NCI-H1092 treated with DMSO at 0.1 percent for 48 hours (cell line): Measurements from ENCODE around the gene NUDT1.
"Not testable (repeated sequence)": the region's sequence is repeated elsewhere in the genome, so short reads cannot be mapped to it uniquely, and the experiment has no call there.

ENCODE experiments used
- DNase-seq: peaks from one replicate; lab custom pipeline; 2025; lab: John Stamatoyannopoulos, UW

NUDT1 gene

DNA sequence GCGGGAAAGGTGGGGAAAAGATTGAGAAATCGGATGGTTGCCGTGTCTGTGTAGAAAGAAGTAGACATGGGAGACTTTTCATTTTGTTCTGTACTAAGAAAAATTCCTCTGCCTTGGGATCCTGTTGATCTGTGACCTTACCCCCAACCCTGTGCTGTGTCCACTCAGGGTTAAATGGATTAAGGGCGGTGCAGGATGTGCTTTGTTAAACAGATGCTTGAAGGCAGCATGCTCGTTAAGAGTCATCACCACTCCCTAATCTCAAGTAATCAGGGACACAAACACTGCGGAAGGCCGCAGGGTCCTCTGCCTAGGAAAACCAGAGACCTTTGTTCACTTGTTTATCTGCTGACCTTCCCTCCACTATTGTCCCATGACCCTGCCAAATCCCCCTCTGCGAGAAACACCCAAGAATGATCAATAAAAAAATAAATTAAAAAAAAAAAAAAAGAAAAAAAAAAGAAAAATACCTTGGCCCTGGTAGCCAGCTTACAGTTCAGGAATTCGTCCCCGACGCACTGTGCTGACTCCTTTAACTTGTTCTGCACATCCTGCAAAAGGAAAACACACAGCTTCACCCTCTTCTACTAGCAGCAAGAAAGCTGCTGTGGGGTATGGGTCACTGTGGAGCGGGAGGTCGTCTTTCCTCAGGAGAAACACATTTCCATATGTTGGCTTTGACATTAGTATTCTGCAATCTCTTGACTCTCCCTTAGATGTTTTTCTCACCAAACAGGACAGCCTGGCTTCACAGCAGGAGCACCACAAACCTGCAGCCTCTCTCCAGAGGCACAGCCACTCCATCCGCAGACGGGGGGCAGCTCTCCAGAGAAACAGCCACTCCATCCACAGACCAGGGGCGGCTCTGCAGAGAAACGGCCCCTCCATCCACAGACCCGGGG, 27.3 kb downstream of the NUDT1 start:
- not testable (repeated sequence) for DNase-seq

DNA sequence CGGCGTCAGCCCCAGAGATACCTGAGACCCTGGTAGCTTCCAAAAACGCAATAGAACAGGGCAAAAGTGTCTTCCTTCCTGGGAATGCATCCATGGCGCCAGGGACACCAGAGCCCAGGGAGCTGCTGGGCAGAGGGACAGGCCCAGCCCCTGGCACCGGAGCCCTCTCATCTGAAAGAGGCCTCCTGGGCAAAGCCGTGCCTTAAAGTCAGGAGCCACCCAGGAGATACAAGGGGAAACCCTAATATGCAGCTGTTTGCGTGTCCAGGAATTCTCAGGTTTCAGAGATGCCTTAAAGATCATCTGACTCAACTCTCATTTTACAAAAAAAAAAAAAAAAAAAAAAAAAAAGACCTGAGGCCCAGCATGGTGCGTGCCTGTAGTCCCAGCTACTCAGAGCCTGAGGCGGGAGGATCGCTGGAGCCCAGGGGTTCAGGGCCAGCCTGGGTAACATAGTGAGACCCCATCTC, 28.0 kb downstream of the NUDT1 start:
- DNase-seq: no peak

DNA sequence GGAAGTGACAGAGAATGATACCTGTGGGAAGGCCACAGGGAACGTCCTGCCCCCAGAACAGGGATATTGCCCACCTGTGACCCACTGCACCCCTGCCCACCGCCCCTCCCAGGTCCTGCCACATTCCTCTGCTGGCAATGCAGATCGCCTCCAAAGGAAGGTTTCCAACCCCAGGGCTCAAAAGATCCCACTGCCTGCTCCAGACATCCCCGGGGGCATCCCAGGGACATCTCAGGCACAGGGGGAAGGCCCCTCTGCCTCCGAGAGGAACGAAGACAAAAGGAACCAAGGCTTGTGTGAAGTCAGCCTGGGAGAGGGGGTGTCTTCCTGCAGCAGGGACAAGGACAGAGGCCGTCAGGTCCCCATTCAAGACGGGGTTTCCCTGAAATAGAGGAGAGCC, 28.5 kb downstream of the NUDT1 start:
- no peak for DNase-seq

DNA sequence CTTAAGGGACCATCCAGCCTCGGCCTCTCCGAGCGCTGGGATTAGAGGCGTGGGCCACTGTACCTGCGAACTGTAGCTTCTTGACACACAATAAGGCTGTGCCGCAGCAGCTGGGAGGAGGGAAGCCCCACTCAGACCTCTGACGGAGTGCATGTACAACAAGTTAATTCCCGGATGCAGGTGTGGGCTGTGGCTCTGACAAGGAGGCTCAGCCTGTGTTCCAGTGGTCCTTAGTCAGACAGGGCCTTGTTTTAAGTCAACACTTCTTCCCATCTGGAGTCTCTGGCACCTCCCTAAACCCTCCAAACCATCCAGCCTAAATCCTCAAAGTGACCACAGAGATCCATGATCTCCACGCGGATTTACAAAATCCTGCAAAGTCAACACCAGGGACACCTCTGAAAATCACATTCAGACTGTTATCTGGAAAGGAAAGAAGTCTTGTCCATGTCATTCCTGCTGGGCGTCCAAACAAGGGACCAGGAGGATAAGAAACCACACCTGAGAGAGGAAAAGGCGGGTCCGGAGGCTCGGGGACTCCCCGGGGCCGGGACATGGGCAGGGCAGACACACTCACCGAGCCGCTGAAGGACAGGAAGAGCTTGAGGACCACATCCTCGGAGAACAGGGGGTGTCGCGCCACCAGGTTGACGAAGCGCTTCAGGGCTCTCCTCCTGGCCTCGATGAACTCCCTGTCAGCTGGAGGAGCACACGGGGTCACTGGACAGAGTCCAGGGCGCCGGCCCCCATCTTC, 29.4 kb downstream of the NUDT1 start:
- no peak for DNase-seq

DNA sequence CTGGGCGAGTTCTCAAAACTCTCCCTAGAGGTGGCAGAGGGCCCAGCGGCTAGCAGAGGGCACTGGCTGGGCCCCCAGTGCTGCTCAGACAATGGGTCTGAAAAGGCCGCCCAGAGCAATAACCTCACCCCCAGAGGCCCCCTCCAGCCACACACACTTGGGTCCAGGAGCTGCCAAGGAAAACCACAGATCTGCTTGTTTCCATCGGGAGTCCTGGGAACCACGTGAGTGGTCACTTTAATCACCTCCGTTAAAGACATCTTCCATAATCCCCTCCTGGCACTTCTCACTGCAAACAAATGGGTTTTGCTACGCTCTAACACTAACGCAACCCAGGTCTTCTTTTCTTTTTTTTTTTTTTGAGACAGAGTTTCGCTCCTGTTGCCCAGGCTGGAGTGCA, 30.0 kb downstream of the NUDT1 start:
- DNase-seq: no peak

DNA sequence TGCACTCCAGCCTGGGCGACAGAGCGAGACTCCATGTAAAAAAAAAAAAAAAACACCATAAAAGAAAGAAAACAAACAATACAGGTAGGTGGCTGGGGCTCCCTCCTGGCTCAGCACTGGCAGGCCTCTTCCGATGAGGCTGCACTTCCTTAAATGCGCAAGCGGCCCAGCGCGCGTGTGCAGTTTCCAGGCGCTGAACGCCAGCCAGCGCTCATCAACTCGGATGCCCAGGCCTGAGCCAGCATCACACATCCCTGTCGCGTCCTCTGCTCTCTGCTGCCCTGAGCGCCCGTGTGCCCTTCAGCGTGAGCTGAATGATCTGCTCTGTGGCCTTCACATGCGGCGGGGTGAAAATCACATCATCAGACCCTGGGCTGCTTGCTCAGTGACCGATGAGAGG, 31.8 kb downstream of the NUDT1 start:
- DNase-seq: no peak

DNA sequence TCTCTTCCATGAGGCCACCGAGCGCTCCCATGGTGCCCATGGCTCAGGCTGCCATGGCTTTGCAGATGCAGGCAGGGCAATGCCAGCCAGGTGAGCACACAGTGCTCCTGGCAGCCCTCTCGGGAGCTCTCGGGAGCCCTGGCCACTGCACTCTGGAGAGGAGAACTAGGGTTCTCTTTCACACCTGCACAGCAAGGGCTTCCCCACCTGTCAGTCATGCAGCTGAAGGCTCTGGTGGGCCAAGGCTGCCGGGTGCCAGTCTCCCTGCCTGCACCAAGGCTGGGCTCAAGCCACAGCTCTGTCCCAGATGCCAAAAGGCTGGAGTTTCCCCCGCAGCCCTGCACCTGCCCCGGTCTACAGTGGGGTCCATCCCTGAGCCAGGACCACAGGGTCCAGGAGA, 32.6 kb downstream of the NUDT1 start:
- DNase-seq: no peak

DNA sequence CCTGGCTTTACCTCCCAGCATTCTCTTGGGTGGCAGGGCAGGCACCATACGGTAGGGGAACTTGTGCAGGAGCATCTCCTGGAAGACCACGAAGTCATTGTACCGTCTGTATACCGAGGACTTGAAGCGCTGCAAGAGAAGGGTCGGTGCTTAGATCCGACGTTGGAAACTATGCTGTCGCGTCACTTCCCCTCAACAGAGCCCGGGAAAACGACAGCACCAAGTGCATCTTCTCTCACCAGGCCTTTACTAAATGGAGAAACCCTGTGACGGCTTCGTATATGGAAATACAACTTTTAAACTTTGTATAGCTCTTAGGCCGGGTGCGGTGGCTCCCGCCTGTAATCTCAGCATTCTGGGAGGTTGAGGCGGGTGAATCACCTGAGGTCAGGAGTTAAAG, 33.1 kb downstream of the NUDT1 start:
- DNase-seq: no peak

DNA sequence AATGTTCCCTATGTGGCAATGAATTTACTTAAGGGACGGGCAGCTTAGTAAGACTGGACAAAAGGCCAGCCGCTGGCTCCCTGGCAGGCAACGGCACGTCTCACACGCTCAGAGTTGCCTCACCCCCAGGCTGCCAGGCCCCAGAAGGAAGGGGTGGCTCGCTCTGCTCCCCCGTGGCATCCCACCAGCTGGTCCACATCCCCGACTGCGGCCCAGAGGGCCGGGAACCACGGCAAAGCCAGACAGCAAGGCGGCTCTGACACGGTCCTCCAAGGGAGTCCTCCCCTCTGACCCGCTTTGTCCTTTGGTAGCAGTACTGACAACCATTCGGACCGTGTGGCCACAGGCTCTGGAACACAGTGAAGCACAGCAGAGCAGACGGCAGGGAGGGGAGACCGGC, 34.1 kb downstream of the NUDT1 start:
- DNase-seq: no peak

DNA sequence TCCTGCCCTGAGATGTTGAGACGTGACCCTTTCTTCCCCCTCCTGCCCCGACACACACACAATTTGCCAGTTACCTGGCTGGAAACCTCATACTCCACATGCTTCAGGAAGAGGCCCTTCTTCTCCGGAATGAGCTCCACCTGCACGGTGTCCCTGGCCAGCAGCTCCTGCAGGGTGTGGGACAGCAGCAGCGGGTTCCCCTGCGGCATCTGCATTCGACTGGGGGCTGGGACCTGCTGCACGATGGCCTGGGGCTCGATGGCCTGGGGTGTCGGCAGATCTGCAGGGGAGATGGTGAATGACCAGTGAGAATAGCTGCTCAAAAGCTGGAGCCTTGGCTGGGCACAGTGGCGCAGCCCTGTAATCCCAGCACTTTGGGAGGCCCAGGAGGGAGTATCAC, 36.0 kb downstream of the NUDT1 start:
- DNase-seq: no peak

DNA sequence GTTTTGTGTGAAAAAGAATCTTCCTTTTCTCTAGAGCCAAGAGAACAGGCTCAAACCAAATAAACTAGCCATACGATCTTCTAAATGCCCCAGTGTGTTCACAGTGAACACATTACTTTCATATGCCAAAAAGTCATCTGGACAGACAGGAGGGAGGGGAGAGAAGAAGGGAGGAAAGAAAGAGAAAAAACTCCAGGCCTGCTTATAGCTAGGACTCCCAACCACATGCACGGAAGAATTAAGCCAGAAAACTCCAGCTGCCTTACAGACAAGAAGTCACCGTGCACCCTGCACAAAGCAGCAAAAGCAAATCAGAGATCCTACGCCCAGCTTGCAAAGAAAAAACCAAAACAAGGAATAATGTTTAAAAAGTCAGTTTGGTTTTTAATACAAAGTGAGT, 37.9 kb downstream of the NUDT1 start:
- DNase-seq: no peak

DNA sequence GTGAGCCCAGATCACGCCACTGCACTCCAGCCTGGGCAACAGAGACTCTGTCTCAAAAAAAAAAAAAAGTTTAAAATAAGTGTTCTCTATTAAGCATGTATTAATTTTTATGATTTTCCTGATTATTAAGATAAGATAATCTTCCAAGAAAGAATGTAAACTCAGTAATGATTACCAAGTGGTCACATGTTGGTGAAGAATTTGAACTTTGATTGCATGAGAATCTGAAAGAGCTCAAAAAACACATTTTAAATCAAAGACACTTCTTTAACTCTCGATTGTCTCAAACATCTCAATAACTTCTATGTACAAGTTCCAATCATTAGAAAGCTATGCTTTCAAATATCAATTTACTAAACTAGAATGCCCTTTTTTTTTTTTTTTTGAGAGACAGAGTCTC, 38.4 kb downstream of the NUDT1 start:
- DNase-seq: no peak

DNA sequence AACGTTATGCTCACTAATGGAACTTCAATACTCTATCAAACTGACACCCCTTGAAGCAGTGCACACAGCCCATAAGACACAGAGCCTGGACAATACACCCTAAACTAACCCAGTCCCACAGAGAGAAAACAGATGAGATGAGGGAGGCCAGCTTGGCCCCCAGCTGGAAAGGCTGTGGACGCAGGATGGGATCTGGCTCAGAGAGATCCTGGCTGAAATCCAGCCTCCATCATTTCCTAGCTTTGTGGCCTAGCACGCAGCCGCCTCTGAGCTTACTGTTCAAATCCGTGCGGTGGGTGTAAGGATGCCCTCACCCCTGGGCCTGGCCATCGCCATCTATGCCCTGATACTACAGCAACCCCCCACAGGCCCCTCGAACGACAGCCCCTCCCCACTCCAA, 39.5 kb downstream of the NUDT1 start:
- no peak for DNase-seq

DNA sequence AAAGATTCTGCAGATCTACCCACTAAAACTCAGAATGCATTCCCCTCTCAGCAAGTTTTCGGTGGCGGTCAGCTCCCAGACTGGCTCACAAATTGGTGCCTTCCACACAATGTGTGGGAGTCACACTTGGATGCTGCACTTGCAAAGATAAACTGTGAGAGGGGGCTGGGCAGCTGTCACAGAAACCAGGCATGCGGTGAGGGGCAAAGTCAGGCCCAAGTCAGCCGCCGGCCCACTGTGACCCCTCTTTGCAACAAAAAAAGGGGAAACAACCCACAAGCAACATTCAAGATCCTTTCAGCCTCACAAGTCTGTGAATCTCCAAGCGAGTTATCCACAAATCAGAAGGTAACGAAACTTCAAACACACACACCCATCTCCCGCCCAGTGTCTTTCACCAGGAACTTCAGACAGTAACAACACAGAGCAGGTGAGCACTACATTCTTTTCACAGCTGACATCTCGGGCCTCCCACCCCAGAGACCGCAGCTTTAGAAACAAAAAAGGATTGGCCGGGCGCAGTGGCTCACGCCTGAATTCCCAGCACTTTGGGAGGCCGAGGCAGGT, 40.2 kb downstream of the NUDT1 start:
- no peak for DNase-seq

DNA sequence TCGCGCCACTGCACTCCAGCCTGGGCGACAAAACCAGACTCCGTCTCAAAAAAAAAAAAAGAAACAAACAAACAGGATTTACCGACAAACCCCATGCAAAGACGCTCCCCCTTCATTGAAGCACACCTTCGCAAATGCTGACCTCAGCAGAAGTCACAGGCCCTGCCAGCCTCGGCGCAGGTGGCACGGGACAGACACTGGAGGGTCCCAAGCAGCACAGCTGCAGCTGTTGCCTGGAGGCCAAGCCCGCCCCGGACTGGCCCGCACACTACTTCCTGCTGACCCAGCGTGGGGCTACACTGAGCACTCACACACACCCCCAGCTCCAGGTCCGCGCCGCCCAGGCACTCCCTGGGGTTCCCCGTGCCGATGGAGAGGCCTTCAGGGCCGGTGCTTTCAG, 41.0 kb downstream of the NUDT1 start:
- DNase-seq: no peak

DNA sequence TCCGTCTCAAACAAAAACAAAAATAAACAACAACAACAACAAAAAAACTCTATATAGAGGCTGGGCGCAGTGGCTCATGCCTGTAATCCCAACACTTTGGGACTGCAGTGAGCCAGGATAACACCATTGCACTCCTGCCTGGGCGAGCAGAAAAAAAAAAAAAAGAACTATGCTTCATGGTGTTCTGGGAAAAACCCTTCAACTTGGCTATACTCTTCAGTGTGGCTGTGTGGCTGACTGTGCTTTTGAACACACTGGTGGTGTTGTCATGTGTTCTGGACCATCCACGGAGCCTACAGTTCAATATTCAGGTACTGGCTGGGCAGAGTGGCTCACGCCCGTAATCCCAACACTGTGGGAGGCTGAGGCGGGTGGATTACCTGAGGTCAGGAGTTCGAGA, 45.7 kb downstream of the NUDT1 start:
- no peak for DNase-seq

DNA sequence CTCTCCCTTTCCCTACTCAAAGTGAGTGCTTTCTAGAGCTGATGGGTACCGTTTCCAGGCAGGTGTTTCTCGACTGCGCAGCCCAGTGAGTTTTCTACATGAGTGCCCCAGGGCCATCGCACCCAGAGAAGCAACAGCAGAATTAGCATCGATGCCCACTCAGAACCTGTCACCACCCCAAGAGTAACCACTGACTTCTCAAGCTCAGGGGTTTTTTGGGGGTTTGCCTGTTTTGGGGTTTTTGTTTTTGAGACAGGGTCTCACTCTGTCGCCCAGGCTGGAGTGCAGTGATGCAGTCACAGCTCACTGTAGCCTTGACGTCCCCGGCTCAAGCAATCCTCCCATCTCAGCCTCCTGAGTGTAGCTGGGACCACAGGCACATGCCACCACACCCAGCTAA, 46.5 kb downstream of the NUDT1 start:
- no peak for DNase-seq

DNA sequence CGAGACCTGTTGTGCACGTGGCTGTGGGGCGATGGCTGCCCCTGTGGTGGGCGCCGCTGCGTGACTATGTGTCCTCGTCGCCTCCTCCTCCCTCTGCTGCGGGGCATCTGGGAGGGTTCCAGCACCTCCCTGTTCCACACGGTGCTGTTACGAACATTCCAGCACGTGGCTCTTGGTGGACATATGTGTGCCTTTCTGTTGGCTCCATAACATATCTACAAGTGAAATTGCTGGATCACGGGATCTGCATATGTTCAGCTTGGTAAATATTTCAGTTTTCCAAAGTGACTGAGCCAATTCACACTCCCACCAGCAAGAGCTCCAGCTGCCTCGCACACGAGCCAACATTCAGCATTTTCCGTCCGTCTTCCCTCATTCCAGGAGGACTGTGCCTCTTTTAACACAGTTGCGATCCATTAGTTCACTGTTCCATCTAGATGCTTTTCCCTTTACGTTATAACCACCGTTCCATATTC, 47.1 kb downstream of the NUDT1 start:
- no peak for DNase-seq

DNA sequence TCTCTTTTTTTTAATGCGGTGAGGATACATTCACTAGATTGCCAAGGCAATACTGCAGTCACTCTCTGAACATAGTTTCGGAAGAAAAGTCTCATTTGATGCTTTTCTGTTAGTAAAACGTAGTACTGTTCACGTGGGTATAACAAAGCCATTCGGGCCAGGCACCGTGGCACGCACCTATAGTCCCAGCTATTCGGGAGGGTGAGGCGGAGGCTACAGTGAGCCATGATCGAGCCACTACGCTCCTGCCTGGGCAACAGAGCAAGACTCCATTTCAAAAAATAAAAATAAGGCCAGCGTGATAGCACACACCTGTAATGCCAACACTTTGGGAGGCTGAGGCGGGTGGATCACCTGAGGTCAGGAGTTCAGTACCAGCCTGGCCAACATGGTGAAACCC, 47.6 kb downstream of the NUDT1 start:
- no peak for DNase-seq

DNA sequence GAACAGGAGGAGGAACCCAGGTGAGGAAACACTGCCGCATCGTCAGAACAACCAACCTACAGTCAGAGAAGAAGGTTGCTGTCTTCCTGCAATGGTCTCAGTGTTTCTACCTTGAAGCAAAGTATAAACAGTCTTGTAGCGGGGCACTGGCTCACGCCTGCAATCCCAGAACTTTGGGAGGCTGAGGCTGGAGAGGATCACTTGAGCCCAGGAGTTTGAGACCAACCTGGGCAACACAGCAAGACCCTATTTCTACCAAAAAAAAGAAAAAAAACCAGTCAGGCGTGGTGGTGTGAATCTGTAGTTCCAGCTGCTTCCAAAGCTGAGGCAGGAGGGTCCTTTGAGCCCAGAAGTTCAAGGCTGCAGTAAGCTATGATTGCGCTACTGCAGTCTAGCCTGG, 48.9 kb downstream of the NUDT1 start:
- no peak for DNase-seq

DNA sequence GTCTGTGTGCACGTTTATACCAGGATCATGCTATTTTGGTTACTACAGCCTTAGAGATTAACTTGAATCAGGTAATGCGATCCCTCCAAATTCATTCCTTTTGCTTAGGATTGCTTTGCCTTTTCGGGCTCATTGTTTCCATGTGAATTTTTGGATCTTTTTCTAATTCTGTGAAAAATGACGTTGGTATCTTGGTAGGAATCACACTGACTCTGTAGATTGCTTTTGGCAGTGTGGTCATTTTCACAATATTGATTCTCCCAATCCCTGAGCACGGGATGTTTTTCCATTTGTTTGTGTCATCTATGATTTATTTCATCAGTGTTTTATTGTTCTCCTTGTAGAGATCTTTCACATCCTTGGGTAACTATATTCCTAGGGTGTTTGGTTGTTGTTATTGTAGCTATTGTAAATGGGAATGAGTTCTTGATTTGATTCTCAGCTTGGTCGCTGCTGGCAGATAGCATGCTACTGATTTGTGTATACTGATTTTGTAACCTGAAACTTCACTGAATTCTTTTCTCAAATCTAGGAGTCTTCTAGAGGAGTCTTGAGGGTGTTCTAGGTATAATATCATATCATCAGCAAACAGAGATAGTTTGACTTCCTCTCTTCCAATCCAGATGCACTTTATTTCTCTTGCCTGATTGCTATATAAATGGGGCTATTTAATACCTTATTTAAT, 54.1 kb downstream of the NUDT1 start:
- DNase-seq: no peak

DNA sequence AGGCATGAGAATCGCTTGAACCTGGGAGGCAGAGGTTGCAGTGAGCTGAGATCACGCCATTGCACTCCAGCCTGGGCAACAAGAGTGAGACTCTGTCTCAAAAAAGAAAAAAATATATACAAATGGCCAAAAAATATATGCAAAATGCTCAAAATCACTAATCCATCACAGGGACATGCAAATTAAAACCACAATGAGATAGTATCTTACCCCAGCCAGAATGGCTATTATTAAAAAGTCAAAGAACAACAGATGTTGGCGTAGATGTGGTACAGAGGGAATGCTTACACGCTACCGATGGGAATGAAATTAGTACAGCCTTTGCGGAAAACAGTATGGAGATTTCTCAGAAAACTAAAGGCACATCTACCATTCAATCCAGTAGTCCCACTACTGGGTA, 54.8 kb downstream of the NUDT1 start:
- no peak for DNase-seq
